ENCODE measurements around the gene SPACA7. TPM values are rescaled to one million over a fixed set of nuclear protein-coding genes. Genes with fewer than 3 reads are reported as not detected.

Gene SPACA7
- total RNA-seq, 1 experiment from 2014 or later = not detected

- no peak for TF ChIP-seq EGR1 (IDR thresholded peaks at IDR 0.05; ENCODE audit: low read depth)
- TF ChIP-seq EZH2phosphoT487 (IDR thresholded peaks at IDR 0.05; ENCODE audit: borderline replicate concordance) = no peak
- no peak for TF ChIP-seq ZNF274 (IDR thresholded peaks at IDR 0.05; ENCODE audit: low read depth, low read length)
- no peak for TF ChIP-seq ZFX (IDR thresholded peaks at IDR 0.05)
- TF ChIP-seq RAD21 (IDR thresholded peaks at IDR 0.05; ENCODE audit: low read depth) = no peak
- no peak for TF ChIP-seq SRF (IDR thresholded peaks at IDR 0.05; ENCODE audit: low read depth)
- TF ChIP-seq ZBTB33 (IDR thresholded peaks at IDR 0.05; ENCODE audit: extremely low read depth, insufficient replicate concordance, low read length) = no peak
- no peak for TF ChIP-seq SP1 (IDR thresholded peaks at IDR 0.05; ENCODE audit: low read depth)
- no peak for TF ChIP-seq FOSL1 (IDR thresholded peaks at IDR 0.05; ENCODE audit: low read depth)
- no peak for TF ChIP-seq TCF7L2 (IDR thresholded peaks at IDR 0.05; ENCODE audit: borderline replicate concordance, extremely low read depth, insufficient read depth, insufficient read length)
- no peak overlapping the region for H3K4me3 ChIP-seq (replicated peaks in 1 of 2; ENCODE audit: low read depth in 1 of 2, low read length in 2 of 2)
- H3K27ac ChIP-seq (ENCODE audit: low read depth, low read length) = no peak overlapping the region
- no peaks in the 10 kb centered on the region for H3K9me2 ChIP-seq (ENCODE audit: insufficient read depth)
- ChIA-PET CTCF (no interaction called here), RAD21 (ENCODE audit: low non-redundant PET in 1 of 2, low total read pairs in 2 of 2, uncharacterized antibody in 2 of 2, unreplicated experiment in 2 of 2) (no interaction called here), POLR2A (no interaction called here)
- no peak for DNase-seq (ENCODE audit: low read depth, low spot score)
- H4K20me1 ChIP-seq (ENCODE audit: insufficient read depth) = no peaks in the 10 kb centered on the region
- H3K27me3 ChIP-seq (ENCODE audit: insufficient read depth, low read length) = no peaks in the 10 kb centered on the region
- H3K4me1 ChIP-seq (ENCODE audit: control insufficient read depth in 1 of 2, insufficient read depth in 2 of 2, low read length in 2 of 2) = no peaks in the 10 kb centered on the region
- H3K9me3 ChIP-seq (ENCODE audit: control insufficient read depth in 1 of 2, insufficient read depth in 1 of 2, low read depth in 1 of 2, low read length in 2 of 2) = no peaks in the 10 kb centered on the region
- H3K36me3 ChIP-seq (ENCODE audit: control insufficient read depth in 1 of 2, insufficient read depth in 2 of 2, low read length in 2 of 2) = no peaks in the 10 kb centered on the region
- no peak overlapping the region for H3K4me2 ChIP-seq (ENCODE audit: low read length)
- no peak overlapping the region for H3K9ac ChIP-seq (ENCODE audit: low read length)
- intact Hi-C loops (cut with micrococcal nuclease) = loop anchor here (10.0 kb wide), 1 partner anchor 914 kb away; no protein-coding TSS in a partner anchor
- no peak overlapping the region for H2AFZ ChIP-seq (ENCODE audit: low read depth, low read length, poor library complexity, severe bottlenecking)
- ATAC-seq = no peak
- no TSS peak for BruUV-seq (replicated peaks)
- H3K79me2 ChIP-seq (ENCODE audit: insufficient read depth, low read length) = no peaks in the 10 kb centered on the region
Observed at GRCh38 chr13:112448621-112449544, 72.7 kb downstream of the SPACA7 start.

All from HCT116 (cell line).